Adrenal gland (tissue), 12 donors: ENCODE results near the gene SLAMF9. TPM values are rescaled to one million over a fixed set of nuclear protein-coding genes. Genes with fewer than 3 reads are reported as not detected.

Experiments used
- DNase-seq, 7 donors: peaks; one replicate each; pipeline ENCODE4 v3.0.0-alpha.2; 2019 to 2020
- H3K27ac ChIP-seq, 5 donors: fragments of 200-600 bp; sonication (generic) in 4 of 5; 1 replicate in 3 of 5; 2 replicates in 2 of 5; pipeline versions ENCODE4 v1.5.1 to v1.8.0; 2016 to 2020; ENCODE audit warnings: mild to moderate bottlenecking in 1 of 5
- H3K27me3 ChIP-seq: fragments of 200-600 bp; 2 replicates; pipeline ENCODE4 v1.8.0; 2021
- H3K36me3 ChIP-seq, 2 donors: fragments of 200-600 bp; replicated peaks in 1 of 2; 1 replicate in 1 of 2; 2 replicates in 1 of 2; pipeline versions ENCODE4 v1.5.1 to v1.8.0; 2018 to 2022
- H3K4me1 ChIP-seq, 2 donors: fragments of 200-600 bp; replicated peaks in 1 of 2; 1 replicate in 1 of 2; 2 replicates in 1 of 2; pipeline versions ENCODE4 v1.5.1 to v1.8.0; 2018 to 2021
- H3K4me3 ChIP-seq, 4 donors: fragments of 200-600 bp; sonication (generic) in 3 of 4; one replicate each; pipeline ENCODE4 v1.5.1; 2016 to 2018
- H3K9me3 ChIP-seq, 3 donors: fragments of 200-600 bp; sonication (generic) in 1 of 3; replicated peaks in 1 of 3; 1 replicate in 2 of 3; 2 replicates in 1 of 3; pipeline versions ENCODE4 v1.5.1 to v1.8.0; 2016 to 2021
- POLR2A ChIP-seq, 2 donors: fragments of 450-650 bp; IDR thresholded peaks; one replicate each; pipeline ENCODE4 v1.6.1; 2017; ENCODE audit warnings: antibody characterized with exemption in 2 of 2, mild to moderate bottlenecking in 2 of 2, moderate library complexity in 1 of 2
- WGBS, 4 donors: extraction: QIAGEN DNeasy Blood & Tissue Kit in 2 of 4; methylation state at CpG; one replicate each; pipeline versions ENCODE4 v1.1.5 to v1.1.7; 2013 to 2017; 5-methylcytosine and 5-hydroxymethylcytosine counted together
- intact Hi-C, 2 donors: fragments of 100-400 bp; cut with DNase I; formaldehyde crosslinking; loops; one replicate each; pipeline versions ENCODE4 v1.14.1 to v1.15.0; 2022 to 2023
- polyA plus RNA-seq, 3 donors: library from polyadenylated mRNA; stranded (reverse); fragments of 200-250 nt in 2 of 3; fragments of 350-450 nt in 1 of 3; fragmentation: Illumina TruSeq in 1 of 3; extraction: RNeasy Lipid Tissue Mini Kit (QIAGEN cat#74804) in 1 of 3; gene quantifications; one replicate each; pipeline ENCODE4 v1.2.3, GENCODE V29; 2013 to 2014
- total RNA-seq, 9 donors: library from RNA; depleted of rRNA in 4 of 9; stranded (reverse); fragments of >200 nt in 4 of 9; fragments of 120-200 nt in 1 of 9; fragmentation: NEBNext Ultra II Directional in 1 of 9; extraction: Animal tissue kit (Norgen Biotek cat#: 25700) in 1 of 9; gene quantifications; one replicate each; pipeline versions ENCODE4 v1.1.0 to v1.2.4, GENCODE V29; 2013 to 2023
- TF ChIP-seq, protein P1 (sequence below), 6 experiments: fragments of 450-650 bp in 4 of 6; fragments of 200-600 bp in 2 of 6; sonication (generic) in 1 of 6; IDR thresholded peaks; 1 replicate in 5 of 6; 2 replicates in 1 of 6; pipeline versions ENCODE4 v1.5.1 to v1.8.0; 2016 to 2021; ENCODE audit warnings: antibody characterized with exemption in 6 of 6, mild to moderate bottlenecking in 2 of 6, moderate library complexity in 1 of 6
- donor health status: healthy with polysubstance abuse.
- donor health status: Bipolar disorder and iron deficiency.
- donor health status: DM: yes; HTN: yes; CAD: no.
- donor health status: DM: no; HTN: no; CAD: no.
- donor health status: DM: no; HTN: no; CAD: no.
- donor health status: DM: yes; HTN: yes; CAD: no.

Gene SLAMF9
- total and polyA plus RNA-seq, 12 donors = not detected

DNA sequence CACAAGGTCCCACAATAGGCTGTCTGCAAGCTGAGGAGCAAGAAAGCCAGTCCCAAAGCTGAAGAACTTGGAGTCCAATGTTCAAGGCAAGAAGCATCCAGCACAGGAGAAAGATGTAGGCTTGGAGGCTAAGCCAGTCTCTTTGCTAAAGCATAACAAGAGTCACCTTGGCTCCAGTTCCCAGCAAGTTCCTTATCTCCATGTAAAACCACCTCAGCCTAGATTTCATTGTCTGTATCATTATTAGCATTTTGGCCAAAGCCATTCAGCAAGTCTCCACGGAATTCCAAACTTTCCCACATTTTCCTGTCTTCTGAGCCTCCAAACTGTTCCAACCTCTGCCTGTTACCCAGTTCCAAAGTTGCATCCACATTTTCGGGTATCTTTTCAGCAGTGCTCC, 40.9 kb upstream of the SLAMF9 start:
- Histone ChIP-seq H3K4me1 (no peaks in the 10 kb centered on the region), H3K36me3 (no peaks in the 10 kb centered on the region), H3K9me3 (no peaks in the 10 kb centered on the region), H3K27me3 (peaks cover 18% of the 10 kb centered on the region), H3K27ac (no peak overlapping the region), H3K4me3 (no peak overlapping the region)
- 75 to 83% (median 78%) methylated on average over 2 of the region's 2 CpGs for whole genome bisulfite sequencing, 4 donors
- TF ChIP-seq, protein P1, sequence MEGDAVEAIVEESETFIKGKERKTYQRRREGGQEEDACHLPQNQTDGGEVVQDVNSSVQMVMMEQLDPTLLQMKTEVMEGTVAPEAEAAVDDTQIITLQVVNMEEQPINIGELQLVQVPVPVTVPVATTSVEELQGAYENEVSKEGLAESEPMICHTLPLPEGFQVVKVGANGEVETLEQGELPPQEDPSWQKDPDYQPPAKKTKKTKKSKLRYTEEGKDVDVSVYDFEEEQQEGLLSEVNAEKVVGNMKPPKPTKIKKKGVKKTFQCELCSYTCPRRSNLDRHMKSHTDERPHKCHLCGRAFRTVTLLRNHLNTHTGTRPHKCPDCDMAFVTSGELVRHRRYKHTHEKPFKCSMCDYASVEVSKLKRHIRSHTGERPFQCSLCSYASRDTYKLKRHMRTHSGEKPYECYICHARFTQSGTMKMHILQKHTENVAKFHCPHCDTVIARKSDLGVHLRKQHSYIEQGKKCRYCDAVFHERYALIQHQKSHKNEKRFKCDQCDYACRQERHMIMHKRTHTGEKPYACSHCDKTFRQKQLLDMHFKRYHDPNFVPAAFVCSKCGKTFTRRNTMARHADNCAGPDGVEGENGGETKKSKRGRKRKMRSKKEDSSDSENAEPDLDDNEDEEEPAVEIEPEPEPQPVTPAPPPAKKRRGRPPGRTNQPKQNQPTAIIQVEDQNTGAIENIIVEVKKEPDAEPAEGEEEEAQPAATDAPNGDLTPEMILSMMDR (IDR thresholded peaks at IDR 0.05) = no peak
- TF ChIP-seq POLR2A (IDR thresholded peaks at IDR 0.05) = no peak
- DNase-seq = no peak
- intact Hi-C loops = no loop called here

DNA sequence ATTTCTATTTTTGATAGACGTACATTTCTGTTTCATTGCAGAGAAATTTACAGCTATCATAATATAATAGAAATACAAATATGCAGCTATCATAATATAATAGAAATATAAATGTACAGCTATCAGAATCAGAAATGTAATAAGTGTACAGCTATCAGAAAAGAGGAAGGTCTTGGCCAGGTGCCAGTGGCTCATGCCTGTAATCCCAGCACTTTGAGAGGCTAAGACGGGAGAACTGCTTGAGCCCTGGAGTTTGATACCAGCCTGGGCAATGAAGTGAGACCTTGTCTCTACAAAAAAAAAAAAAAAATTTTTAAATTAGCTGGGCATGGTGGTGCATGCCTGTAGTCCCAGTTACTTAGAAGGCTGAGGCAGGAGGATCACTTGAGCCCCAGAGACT, 39.9 kb upstream of the SLAMF9 start:
- Histone ChIP-seq H3K4me3 (no peak overlapping the region), H3K27me3 (peaks cover 16% of the 10 kb centered on the region), H3K4me1 (no peaks in the 10 kb centered on the region), H3K27ac (no peak overlapping the region), H3K9me3 (no peaks in the 10 kb centered on the region), H3K36me3 (no peaks in the 10 kb centered on the region)
- DNase-seq = no peak
- intact Hi-C loops = no loop called here
- no peak for TF ChIP-seq POLR2A (IDR thresholded peaks at IDR 0.05)
- TF ChIP-seq, protein P1 (IDR thresholded peaks at IDR 0.05) = no peak
- 45 to 72% (median 50%) methylated on average over 2 of the region's 2 CpGs for WGBS, 4 donors

DNA sequence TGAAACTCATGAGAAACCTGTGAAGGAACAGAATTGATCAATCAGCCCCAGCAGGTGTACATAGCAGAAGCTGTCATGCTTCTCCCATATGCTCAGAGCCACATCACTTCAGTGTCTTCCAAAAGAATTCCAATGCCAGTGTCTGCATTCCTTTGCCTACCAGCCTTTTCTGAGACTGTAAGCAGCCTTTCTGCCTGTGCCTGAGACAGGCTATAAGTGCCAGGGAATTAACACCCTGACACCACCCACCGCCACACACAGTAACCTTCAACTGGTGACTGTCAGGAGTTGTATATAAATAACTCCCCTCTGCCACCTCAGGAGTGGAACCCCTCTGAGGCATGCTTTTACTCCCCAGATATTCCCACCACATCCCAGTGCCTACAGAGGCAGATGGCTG, 38.1 kb upstream of the SLAMF9 start:
- WGBS, 4 donors = 54 to 86% (median 73%) methylated on average over 1 of the region's 1 CpG
- no peak for TF ChIP-seq POLR2A (IDR thresholded peaks at IDR 0.05)
- TF ChIP-seq, protein P1 (IDR thresholded peaks at IDR 0.05) = no peak
- Histone ChIP-seq H3K9me3 (no peaks in the 10 kb centered on the region), H3K36me3 (no peaks in the 10 kb centered on the region), H3K4me1 (no peaks in the 10 kb centered on the region), H3K27me3 (peaks cover 12% of the 10 kb centered on the region), H3K27ac (no peak overlapping the region), H3K4me3 (no peak overlapping the region)
- intact Hi-C loops = no loop called here
- DNase-seq = no peak

DNA sequence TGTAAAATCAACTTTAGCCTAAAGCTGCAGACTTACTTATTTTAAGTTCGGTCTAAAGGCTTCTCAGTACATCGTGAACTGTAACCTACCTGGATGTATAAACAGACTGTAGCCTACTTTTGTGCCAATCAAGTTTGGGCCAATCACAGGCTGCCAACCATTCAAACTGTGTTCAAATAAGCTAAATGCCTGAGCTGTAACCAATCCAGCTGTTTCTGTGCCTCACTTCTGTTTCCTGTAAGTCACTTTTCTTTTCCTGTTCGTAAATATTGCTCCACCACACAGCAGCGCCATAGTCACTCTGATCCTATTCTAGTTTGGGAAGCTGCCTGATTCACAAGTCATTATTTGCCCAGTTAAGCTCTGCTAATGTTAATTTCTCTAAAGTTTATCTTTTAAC, 37.5 kb upstream of the SLAMF9 start:
- WGBS, 4 donors = 61 to 78% (median 68%) methylated on average over 4 of the region's 4 CpGs
- TF ChIP-seq, protein P1 (IDR thresholded peaks at IDR 0.05) = no peak
- TF ChIP-seq POLR2A (IDR thresholded peaks at IDR 0.05) = no peak
- H3K9me3 ChIP-seq = no peaks in the 10 kb centered on the region
- peaks cover 12% of the 10 kb centered on the region for H3K27me3 ChIP-seq
- intact Hi-C loops = no loop called here
- H3K4me1 ChIP-seq = no peaks in the 10 kb centered on the region
- H3K27ac ChIP-seq = no peak overlapping the region
- H3K36me3 ChIP-seq = no peaks in the 10 kb centered on the region
- H3K4me3 ChIP-seq = no peak overlapping the region
- DNase-seq = peak in 1 of 7 donors; percentile 4
